Heart left ventricle (tissue), 16 donors: Measurements from ENCODE around the gene GPR152. TPM values are rescaled to one million over a fixed set of nuclear protein-coding genes. Genes with fewer than 3 reads are reported as not detected.

Source experiments
- ATAC-seq, 4 donors: fragments of 200-7000 bp; cut with Tn5 transposase; one replicate each; pipeline ENCODE4 v1.9.1; 2020 to 2022; ENCODE audit warnings: moderate library complexity in 4 of 4, mild to moderate bottlenecking in 3 of 4, moderate number of reproducible peaks in 1 of 4
- DNase-seq, 5 donors: peaks; one replicate each; pipeline ENCODE4 v3.0.0-alpha.2; 2020
- H3K27ac ChIP-seq, 12 donors: fragments of 200-600 bp; sonication (generic) in 4 of 12; one replicate each; pipeline versions ENCODE4 v1.5.0 to v1.8.0; 2016 to 2022; ENCODE audit warnings: mild to moderate bottlenecking in 2 of 12
- H3K27me3 ChIP-seq, 9 donors: fragments of 200-600 bp; sonication (generic) in 2 of 9; one replicate each; pipeline versions ENCODE4 v1.5.1 to v1.8.0; 2016 to 2022; ENCODE audit warnings: mild to moderate bottlenecking in 3 of 9
- H3K36me3 ChIP-seq, 9 donors: fragments of 200-600 bp; sonication (generic) in 2 of 9; one replicate each; pipeline versions ENCODE4 v1.5.0 to v1.8.0; 2018 to 2022; ENCODE audit warnings: mild to moderate bottlenecking in 2 of 9
- H3K4me1 ChIP-seq, 12 donors: fragments of 200-600 bp; sonication (generic) in 4 of 12; one replicate each; pipeline versions ENCODE4 v1.5.0 to v1.8.0; 2016 to 2022; ENCODE audit warnings: mild to moderate bottlenecking in 3 of 12
- H3K4me3 ChIP-seq, 12 donors: fragments of 200-600 bp; sonication (generic) in 4 of 12; one replicate each; pipeline versions ENCODE4 v1.5.0 to v1.8.0; 2017 to 2022; ENCODE audit warnings: mild to moderate bottlenecking in 9 of 12, moderate library complexity in 4 of 12
- H3K9me3 ChIP-seq, 12 donors: fragments of 200-600 bp; sonication (generic) in 4 of 12; one replicate each; pipeline versions ENCODE4 v1.5.0 to v1.8.0; 2016 to 2022; ENCODE audit warnings: mild to moderate bottlenecking in 1 of 12
- CTCF ChIP-seq, 12 donors: fragments of 200-600 bp; sonication (generic) in 4 of 12; IDR thresholded peaks; one replicate each; pipeline versions ENCODE4 v1.5.0 to v1.8.0; 2018 to 2022; ENCODE audit warnings: antibody characterized with exemption in 12 of 12, mild to moderate bottlenecking in 5 of 12
- POLR2A ChIP-seq, 2 donors: fragments of 450-650 bp; IDR thresholded peaks; one replicate each; pipeline ENCODE4 v1.6.1; 2017; ENCODE audit warnings: antibody characterized with exemption in 2 of 2, mild to moderate bottlenecking in 2 of 2, moderate library complexity in 2 of 2
- WGBS, 4 donors: extraction: QIAGEN DNeasy Blood & Tissue Kit in 2 of 4; methylation state at CpG; one replicate each; pipeline versions ENCODE4 v1.1.5 to v1.1.7; 2013 to 2018; 5-methylcytosine and 5-hydroxymethylcytosine counted together
- intact Hi-C, 10 donors: fragments of 100-400 bp; cut with DNase I; formaldehyde crosslinking; loops; one replicate each; pipeline versions ENCODE4 v1.11.1 to v1.14.2; 2022
- polyA plus RNA-seq, 2 donors: library from polyadenylated mRNA; stranded (reverse); fragments of 200-250 nt; gene quantifications; one replicate each; pipeline ENCODE4 v1.2.3, GENCODE V29; 2013
- total RNA-seq, 9 donors: library from RNA; depleted of rRNA in 2 of 9; stranded (reverse); fragments of >200 nt in 2 of 9; fragmentation: NEBNext Ultra II Directional in 3 of 9; extraction: Animal tissue kit (Norgen Biotek cat#: 25700) in 3 of 9; gene quantifications; one replicate each; pipeline versions ENCODE4 v1.1.0 to v1.2.4, GENCODE V29; 2016 to 2023
- donor health status: ischemic (EF 13 %, LVEDD 7.1; RV severe dilation, severe dysfunction).
- donor health status: healthy with polysubstance abuse.
- donor health status: DM: no; HTN: yes; CAD: no.
- donor health status: DM: no; HTN: no; CAD: no.
- donor health status: ischemic (EF 25% LVEDD 6.9; RV normal size, moderate dysfunction).
- donor health status: ischemic (EF 25% LVEDD 5.7; RV mildly dilated, moderate dysfunction).
- donor health status: healthy.
- donor health status: DM: yes; HTN: yes; CAD: no.
- donor health status: ischemic (EF 35%, LVEDD 5.7; RV mildly dilated, moderate dysfunction).
- donor health status: nonischemic (EF 11% LVEDD 7.7; RV severe dilation, severe dysfunction).
- donor health status: DM: yes; HTN: yes; CAD: no.
- donor health status: PGD.
- donor health status: ischemic (EF 29% LVEDD 5.4; RV normal size, mild dysfunction).
- donor health status: nonischemic (EF 23%, LVEDD 6.1; RV moderate dilation, normal function).

The GPR152 gene
- total and polyA plus RNA-seq, 11 donors = not detected

GRCh38 chr11:67413266-67413849 is 39.2 kb downstream of the GPR152 start:
- WGBS, 4 donors = 71 to 78% (median 73%) methylated on average over 1 to 2 of the region's 2 CpGs

GRCh38 chr11:67412495-67413179 is 39.9 kb downstream of the GPR152 start:
- peaks cover 3 to 52% (median 17%) of the 10 kb centered on the region in 12 donors for H3K4me1 ChIP-seq
- H3K9me3 ChIP-seq = no peaks in the 10 kb centered on the region
- 61 to 83% (median 76%) methylated on average over 5 to 9 of the region's 9 CpGs for WGBS, 4 donors
- peaks cover 0 to 56% (median 16%) of the 10 kb centered on the region in 9 donors for H3K27me3 ChIP-seq
- TF ChIP-seq POLR2A (IDR thresholded peaks at IDR 0.05) = no peak
- no peak for TF ChIP-seq CTCF (IDR thresholded peaks at IDR 0.05)
- no peaks in the 10 kb centered on the region for H3K36me3 ChIP-seq
- DNase-seq = no peak
- ATAC-seq = no peak
- intact Hi-C loops = no loop called here
- no peak overlapping the region for H3K4me3 ChIP-seq
- H3K27ac ChIP-seq = no peak overlapping the region

More at GRCh38 chr11:67413266-67413849, 39.2 kb downstream of the GPR152 start:
- intact Hi-C loops = no loop called here
- TF ChIP-seq POLR2A (IDR thresholded peaks at IDR 0.05) = no peak
- no peak for TF ChIP-seq CTCF (IDR thresholded peaks at IDR 0.05)
- Histone ChIP-seq H3K4me3 (no peak overlapping the region), H3K27ac (no peak overlapping the region), H3K27me3 (peaks cover 0 to 56% (median 16%) of the 10 kb centered on the region in 9 donors), H3K4me1 (peaks cover 3 to 53% (median 23%) of the 10 kb centered on the region in 12 donors), H3K36me3 (no peaks in the 10 kb centered on the region), H3K9me3 (no peaks in the 10 kb centered on the region)
- DNase-seq (no peak), ATAC-seq (no peak)

- 64 to 71% (median 66%) methylated on average over 7 of the region's 7 CpGs for WGBS, 4 donors
- H3K9me3 ChIP-seq = no peaks in the 10 kb centered on the region
- peaks cover 0 to 56% (median 16%) of the 10 kb centered on the region in 9 donors for H3K27me3 ChIP-seq
- DNase-seq (no peak), ATAC-seq (no peak)
- no peak overlapping the region for H3K27ac ChIP-seq
- intact Hi-C loops = no loop called here
- H3K36me3 ChIP-seq = no peaks in the 10 kb centered on the region
- TF ChIP-seq POLR2A (IDR thresholded peaks at IDR 0.05) = no peak
- TF ChIP-seq CTCF (IDR thresholded peaks at IDR 0.05) = no peak
- no peak overlapping the region for H3K4me3 ChIP-seq
- H3K4me1 ChIP-seq = peaks cover 0 to 43% (median 12%) of the 10 kb centered on the region in 12 donors
Observed at GRCh38 chr11:67411785-67412152, 40.8 kb downstream of the GPR152 start.

- Histone ChIP-seq H3K9me3 (no peaks in the 10 kb centered on the region), H3K27me3 (peaks cover 0 to 56% (median 16%) of the 10 kb centered on the region in 9 donors), H3K4me1 (peaks cover 0 to 37% (median 8%) of the 10 kb centered on the region in 12 donors), H3K27ac (no peak overlapping the region), H3K36me3 (no peaks in the 10 kb centered on the region), H3K4me3 (no peak overlapping the region)
- intact Hi-C loops = no loop called here
- no peak for ATAC-seq
- TF ChIP-seq POLR2A (IDR thresholded peaks at IDR 0.05) = no peak
- TF ChIP-seq CTCF (IDR thresholded peaks at IDR 0.05) = no peak
- 72 to 82% (median 76%) methylated on average over 17 of the region's 17 CpGs for WGBS, 4 donors
- no peak for DNase-seq
Observed at GRCh38 chr11:67410984-67411784, 41.3 kb downstream of the GPR152 start.
